Right lobe of liver (tissue), 4 donors: Measurements from ENCODE around the gene U2AF1.
"Not testable (repeated sequence)": the region's sequence is repeated elsewhere in the genome, so short reads cannot be mapped to it uniquely, and the experiment has no call there.

Experiments used
- POLR2A ChIP-seq: fragments of 450-650 bp; IDR thresholded peaks from one replicate; pipeline ENCODE4 v1.6.1; 2017; ENCODE audit warnings: antibody characterized with exemption, mild to moderate bottlenecking
- TF ChIP-seq, protein P1 (sequence below), 4 donors: fragments of 200-600 bp in 3 of 4; fragments of 450-650 bp in 1 of 4; IDR thresholded peaks; one replicate each; pipeline versions ENCODE4 v1.5.1 to v1.8.0; 2016 to 2022; ENCODE audit warnings: antibody characterized with exemption in 4 of 4, mild to moderate bottlenecking in 2 of 4
- donor health status: DM: no; HTN: no; CAD: no.
- donor health status: DM: no; HTN: no; CAD: no.
- donor health status: DM: no; HTN: yes; CAD: no.

- TF ChIP-seq POLR2A, result not testable (repeated sequence)
- TF ChIP-seq, protein P1, sequence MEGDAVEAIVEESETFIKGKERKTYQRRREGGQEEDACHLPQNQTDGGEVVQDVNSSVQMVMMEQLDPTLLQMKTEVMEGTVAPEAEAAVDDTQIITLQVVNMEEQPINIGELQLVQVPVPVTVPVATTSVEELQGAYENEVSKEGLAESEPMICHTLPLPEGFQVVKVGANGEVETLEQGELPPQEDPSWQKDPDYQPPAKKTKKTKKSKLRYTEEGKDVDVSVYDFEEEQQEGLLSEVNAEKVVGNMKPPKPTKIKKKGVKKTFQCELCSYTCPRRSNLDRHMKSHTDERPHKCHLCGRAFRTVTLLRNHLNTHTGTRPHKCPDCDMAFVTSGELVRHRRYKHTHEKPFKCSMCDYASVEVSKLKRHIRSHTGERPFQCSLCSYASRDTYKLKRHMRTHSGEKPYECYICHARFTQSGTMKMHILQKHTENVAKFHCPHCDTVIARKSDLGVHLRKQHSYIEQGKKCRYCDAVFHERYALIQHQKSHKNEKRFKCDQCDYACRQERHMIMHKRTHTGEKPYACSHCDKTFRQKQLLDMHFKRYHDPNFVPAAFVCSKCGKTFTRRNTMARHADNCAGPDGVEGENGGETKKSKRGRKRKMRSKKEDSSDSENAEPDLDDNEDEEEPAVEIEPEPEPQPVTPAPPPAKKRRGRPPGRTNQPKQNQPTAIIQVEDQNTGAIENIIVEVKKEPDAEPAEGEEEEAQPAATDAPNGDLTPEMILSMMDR (IDR thresholded peaks at IDR 0.05), result not testable (repeated sequence)
Observed at GRCh38 chr21:43115956-43116355, 8.6 kb upstream of the U2AF1 start.
